Measurements from ENCODE around the gene ZBTB21. TPM values are rescaled to one million over a fixed set of nuclear protein-coding genes. Genes with fewer than 3 reads are reported as not detected.

Gene ZBTB21
- polyA plus RNA-seq, 2 of the 4 experiments (the other 2 are of a cell fraction) = 5.4 to 13.1 TPM

DNA sequence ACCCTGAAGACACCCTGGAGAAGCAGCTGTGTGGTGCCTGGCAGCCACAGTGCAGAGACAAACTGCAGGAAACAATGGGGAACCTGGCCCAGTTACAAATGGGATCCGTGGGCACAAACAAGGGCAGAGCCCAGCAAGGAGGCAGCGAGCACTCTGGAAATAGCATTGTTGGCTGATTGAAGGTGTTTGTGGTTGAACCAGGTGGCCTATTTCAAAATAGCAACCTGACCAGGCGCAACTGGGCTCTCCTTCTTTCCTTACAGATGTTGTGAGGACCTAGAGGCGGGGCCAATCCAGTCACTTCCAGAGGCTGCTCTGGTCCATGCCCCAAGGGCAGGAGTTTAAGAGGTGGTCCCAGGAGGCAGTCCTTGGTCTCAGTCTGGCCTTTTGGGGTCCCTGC lies 21.7 kb upstream of the ZBTB21 start:
- FAIRE-seq (no peak), ATAC-seq (no peak), DNase-seq (ENCODE audit: low read depth in 1 of 2, low spot score in 1 of 2) (no peak)
- TF ChIP-seq POLR2A (IDR thresholded peaks at IDR 0.05; ENCODE audit: low read length) = no peak
- no peak for TF ChIP-seq RCOR1 (IDR thresholded peaks at IDR 0.05; ENCODE audit: low read depth, low read length)
- no peak for TF ChIP-seq ZC3H11A (IDR thresholded peaks at IDR 0.05)
- TF ChIP-seq, protein P1, sequence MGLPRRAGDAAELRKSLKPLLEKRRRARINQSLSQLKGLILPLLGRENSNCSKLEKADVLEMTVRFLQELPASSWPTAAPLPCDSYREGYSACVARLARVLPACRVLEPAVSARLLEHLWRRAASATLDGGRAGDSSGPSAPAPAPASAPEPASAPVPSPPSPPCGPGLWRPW (IDR thresholded peaks at IDR 0.05) = no peak
- TF ChIP-seq FOXS1 (CRISPR knock-in tag; IDR thresholded peaks at IDR 0.05) = no peak
- no peak for TF ChIP-seq KDM1A (IDR thresholded peaks at IDR 0.05; ENCODE audit: low read depth)
- TF ChIP-seq BHLHE40 (IDR thresholded peaks at IDR 0.05; ENCODE audit: low read depth, low read length) = no peak
- no peak for TF ChIP-seq ZNF302 (CRISPR knock-in tag; IDR thresholded peaks at IDR 0.05)
- TF ChIP-seq, protein P2, sequence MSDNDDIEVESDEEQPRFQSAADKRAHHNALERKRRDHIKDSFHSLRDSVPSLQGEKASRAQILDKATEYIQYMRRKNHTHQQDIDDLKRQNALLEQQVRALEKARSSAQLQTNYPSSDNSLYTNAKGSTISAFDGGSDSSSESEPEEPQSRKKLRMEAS (IDR thresholded peaks at IDR 0.05) = no peak
- no peak for TF ChIP-seq HOXA7 (CRISPR knock-in tag; IDR thresholded peaks at IDR 0.05)
- TF ChIP-seq TFCP2L1 (CRISPR knock-in tag; IDR thresholded peaks at IDR 0.05) = no peak
- TF ChIP-seq POLR2AphosphoS2 (conservative IDR thresholded peaks at IDR 0.05; ENCODE audit: low read length) = no peak
- no peak for TF ChIP-seq CHD4 (IDR thresholded peaks at IDR 0.05; ENCODE audit: borderline replicate concordance)
- TF ChIP-seq TP53 (CRISPR knock-in tag; IDR thresholded peaks at IDR 0.05) = no peak
- no peak for TF ChIP-seq MAFK (IDR thresholded peaks at IDR 0.05; ENCODE audit: partially characterized antibody)
- no peak for TF ChIP-seq FOSB (CRISPR knock-in tag; IDR thresholded peaks at IDR 0.05)
- no peak for TF ChIP-seq GATA3 (IDR thresholded peaks at IDR 0.05; ENCODE audit: borderline replicate concordance)
- TF ChIP-seq NFE2L2 (conservative IDR thresholded peaks at IDR 0.05; ENCODE audit: low read length) = no peak
- TF ChIP-seq EHMT2 (IDR thresholded peaks at IDR 0.05; ENCODE audit: low read depth) = no peak
- no peak for TF ChIP-seq HEYL (CRISPR knock-in tag; IDR thresholded peaks at IDR 0.05)
- WGBS (ENCODE audit: missing lambda C conversion rate) = 75% methylated on average over 3 of the region's 4 CpGs
- Histone ChIP-seq H3K9me3 (no peaks in the 10 kb centered on the region), H3K4me3 (no peak overlapping the region), H3K4me2 (no peak overlapping the region), H3K4me1 (no peaks in the 10 kb centered on the region), H3K27ac (no peak overlapping the region)
- CTCF ChIA-PET = interaction anchor here (0.6 to 1.5 kb wide), 4 partner anchors 23 to 621 kb away, joined by 3 to 5 read pairs (median 4); no protein-coding TSS in a partner anchor
- POLR2A ChIA-PET = no interaction called here

DNA sequence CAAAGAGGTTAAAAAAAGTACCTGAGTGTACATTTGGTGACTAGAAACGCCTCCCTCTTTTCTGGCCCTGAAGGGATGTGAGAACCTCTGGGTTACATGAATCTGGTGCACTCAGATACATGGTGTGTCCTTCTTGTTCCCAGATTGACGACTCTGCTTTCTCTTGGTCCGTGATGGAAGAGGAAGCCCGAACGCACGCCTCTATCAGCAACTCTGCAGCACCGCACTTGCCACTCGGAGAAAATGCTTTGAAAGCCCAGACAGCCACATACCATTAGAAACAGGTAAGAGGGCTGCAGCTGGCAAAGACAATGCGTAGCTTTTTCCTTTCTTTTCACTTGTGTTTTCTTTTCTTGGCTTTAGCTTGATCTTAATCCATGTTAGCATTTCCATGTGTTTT lies 21.1 kb upstream of the ZBTB21 start:
- 57% methylated on average over 9 of the region's 9 CpGs for WGBS (ENCODE audit: missing lambda C conversion rate)

GRCh38 chr21:42030311-42030710 lies 20.2 kb upstream of the ZBTB21 start:
- no peak overlapping the region for H3K4me2 ChIP-seq
- ChIA-PET POLR2A (no interaction called here), CTCF (interaction anchor here (1.5 kb wide), 1 partner anchor 77 kb away, joined by 4 read pairs; no protein-coding TSS in a partner anchor)
- 45% methylated on average over 4 of the region's 4 CpGs for WGBS (ENCODE audit: missing lambda C conversion rate)
- FAIRE-seq (no peak), DNase-seq (ENCODE audit: low read depth in 1 of 2, low spot score in 1 of 2) (no peak), ATAC-seq (no peak)
- no peaks in the 10 kb centered on the region for H3K9me3 ChIP-seq
- TF ChIP-seq POLR2A (IDR thresholded peaks at IDR 0.05; ENCODE audit: low read length) (no peak), MAFK (IDR thresholded peaks at IDR 0.05; ENCODE audit: partially characterized antibody) (no peak), POLR2AphosphoS2 (conservative IDR thresholded peaks at IDR 0.05; ENCODE audit: low read length) (no peak), CEBPB (IDR thresholded peaks at IDR 0.05) (no peak), BHLHE40 (IDR thresholded peaks at IDR 0.05; ENCODE audit: low read depth, low read length) (no peak), RCOR1 (IDR thresholded peaks at IDR 0.05; ENCODE audit: low read depth, low read length) (no peak), NPAS2 (CRISPR knock-in tag; IDR thresholded peaks at IDR 0.05; ENCODE audit: borderline replicate concordance) (no peak), SREBF2 (IDR thresholded peaks at IDR 0.05) (no peak), PBX3 (IDR thresholded peaks at IDR 0.05) (no peak), TFCP2L1 (CRISPR knock-in tag; IDR thresholded peaks at IDR 0.05) (no peak), FOSB (CRISPR knock-in tag; IDR thresholded peaks at IDR 0.05) (no peak), CHD4 (IDR thresholded peaks at IDR 0.05; ENCODE audit: borderline replicate concordance) (no peak), GATA3 (IDR thresholded peaks at IDR 0.05; ENCODE audit: borderline replicate concordance) (no peak), TP53 (CRISPR knock-in tag; IDR thresholded peaks at IDR 0.05) (no peak), MAZ (IDR thresholded peaks at IDR 0.05; ENCODE audit: borderline replicate concordance, low read depth, low read length) (no peak)
- H3K4me3 ChIP-seq = no peak overlapping the region
- no peaks in the 10 kb centered on the region for H3K4me1 ChIP-seq
- H3K27ac ChIP-seq = no peak overlapping the region

More for the DNA sequence above, 21.1 kb upstream of the ZBTB21 start:
- ChIA-PET POLR2A (no interaction called here), CTCF (interaction anchor here (1.3 to 1.5 kb wide), 2 partner anchors 23 to 76 kb away, joined by 3 to 4 read pairs; no protein-coding TSS in a partner anchor)
- FAIRE-seq = no peak
- no peak for ATAC-seq
- TF ChIP-seq, protein P3, sequence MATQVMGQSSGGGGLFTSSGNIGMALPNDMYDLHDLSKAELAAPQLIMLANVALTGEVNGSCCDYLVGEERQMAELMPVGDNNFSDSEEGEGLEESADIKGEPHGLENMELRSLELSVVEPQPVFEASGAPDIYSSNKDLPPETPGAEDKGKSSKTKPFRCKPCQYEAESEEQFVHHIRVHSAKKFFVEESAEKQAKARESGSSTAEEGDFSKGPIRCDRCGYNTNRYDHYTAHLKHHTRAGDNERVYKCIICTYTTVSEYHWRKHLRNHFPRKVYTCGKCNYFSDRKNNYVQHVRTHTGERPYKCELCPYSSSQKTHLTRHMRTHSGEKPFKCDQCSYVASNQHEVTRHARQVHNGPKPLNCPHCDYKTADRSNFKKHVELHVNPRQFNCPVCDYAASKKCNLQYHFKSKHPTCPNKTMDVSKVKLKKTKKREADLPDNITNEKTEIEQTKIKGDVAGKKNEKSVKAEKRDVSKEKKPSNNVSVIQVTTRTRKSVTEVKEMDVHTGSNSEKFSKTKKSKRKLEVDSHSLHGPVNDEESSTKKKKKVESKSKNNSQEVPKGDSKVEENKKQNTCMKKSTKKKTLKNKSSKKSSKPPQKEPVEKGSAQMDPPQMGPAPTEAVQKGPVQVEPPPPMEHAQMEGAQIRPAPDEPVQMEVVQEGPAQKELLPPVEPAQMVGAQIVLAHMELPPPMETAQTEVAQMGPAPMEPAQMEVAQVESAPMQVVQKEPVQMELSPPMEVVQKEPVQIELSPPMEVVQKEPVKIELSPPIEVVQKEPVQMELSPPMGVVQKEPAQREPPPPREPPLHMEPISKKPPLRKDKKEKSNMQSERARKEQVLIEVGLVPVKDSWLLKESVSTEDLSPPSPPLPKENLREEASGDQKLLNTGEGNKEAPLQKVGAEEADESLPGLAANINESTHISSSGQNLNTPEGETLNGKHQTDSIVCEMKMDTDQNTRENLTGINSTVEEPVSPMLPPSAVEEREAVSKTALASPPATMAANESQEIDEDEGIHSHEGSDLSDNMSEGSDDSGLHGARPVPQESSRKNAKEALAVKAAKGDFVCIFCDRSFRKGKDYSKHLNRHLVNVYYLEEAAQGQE (IDR thresholded peaks at IDR 0.05) = no peak
- no peak for DNase-seq (ENCODE audit: low read depth in 1 of 2, low spot score in 1 of 2)
- Histone ChIP-seq H3K9me3 (no peaks in the 10 kb centered on the region), H3K27ac (no peak overlapping the region), H3K4me1 (no peaks in the 10 kb centered on the region), H3K4me3 (no peak overlapping the region), H3K4me2 (no peak overlapping the region)

All from A549 (cell line).